IPS-NIHi7 (cell line): Measurements from ENCODE around the gene ZNF385A.

Source experiments
- DNase-seq: peaks from one replicate; pipeline ENCODE4 v3.0.0; 2012; ENCODE audit warnings: mixed read lengths; ENCODE audit errors: extremely low spot score

The ZNF385A gene

DNA sequence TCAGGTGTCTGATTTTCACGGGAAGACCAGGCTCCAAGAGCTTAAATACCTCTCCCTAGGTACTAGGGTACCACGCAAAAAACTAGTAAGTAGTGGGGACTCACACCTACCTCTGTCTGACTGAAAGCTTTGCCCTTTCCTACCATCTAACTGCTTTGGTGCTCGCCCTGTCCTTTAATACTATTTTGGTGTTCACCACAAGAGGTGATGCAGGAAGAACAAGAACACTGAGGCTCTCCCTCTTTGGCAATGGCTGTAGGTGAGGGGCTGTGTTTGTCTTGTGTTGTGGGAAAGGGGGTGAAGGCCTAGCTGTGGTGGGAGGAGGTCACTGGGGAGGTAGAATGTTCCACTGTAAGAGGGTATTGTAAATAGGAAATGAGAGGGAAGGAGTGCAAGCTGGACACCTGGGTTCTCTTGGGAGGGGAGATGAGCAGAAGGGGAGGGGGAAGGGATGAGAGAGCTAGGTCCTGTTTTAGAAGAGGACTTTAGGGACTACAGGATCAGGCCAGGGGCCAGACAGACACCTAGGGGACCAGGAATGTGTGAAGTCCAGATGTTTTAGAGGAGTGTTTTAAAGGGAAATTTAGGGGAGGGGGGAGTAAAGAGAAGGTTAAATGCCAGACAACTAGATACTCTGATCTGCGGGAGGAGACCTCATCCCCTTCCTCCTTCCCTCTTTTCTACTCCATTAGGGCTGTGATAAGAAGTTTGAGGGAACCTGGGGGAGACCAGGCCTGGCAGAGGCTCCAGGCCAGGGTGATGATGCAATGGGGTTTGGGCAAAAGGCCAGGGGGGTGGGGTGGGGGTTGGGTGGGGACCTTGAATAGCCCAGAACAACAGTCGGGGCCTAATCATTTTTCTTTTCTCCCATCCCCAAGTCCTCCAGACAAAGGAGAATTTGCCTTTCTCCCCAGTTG is 32.4 kb upstream of the ZNF385A start:
- DNase-seq = no peak

DNA sequence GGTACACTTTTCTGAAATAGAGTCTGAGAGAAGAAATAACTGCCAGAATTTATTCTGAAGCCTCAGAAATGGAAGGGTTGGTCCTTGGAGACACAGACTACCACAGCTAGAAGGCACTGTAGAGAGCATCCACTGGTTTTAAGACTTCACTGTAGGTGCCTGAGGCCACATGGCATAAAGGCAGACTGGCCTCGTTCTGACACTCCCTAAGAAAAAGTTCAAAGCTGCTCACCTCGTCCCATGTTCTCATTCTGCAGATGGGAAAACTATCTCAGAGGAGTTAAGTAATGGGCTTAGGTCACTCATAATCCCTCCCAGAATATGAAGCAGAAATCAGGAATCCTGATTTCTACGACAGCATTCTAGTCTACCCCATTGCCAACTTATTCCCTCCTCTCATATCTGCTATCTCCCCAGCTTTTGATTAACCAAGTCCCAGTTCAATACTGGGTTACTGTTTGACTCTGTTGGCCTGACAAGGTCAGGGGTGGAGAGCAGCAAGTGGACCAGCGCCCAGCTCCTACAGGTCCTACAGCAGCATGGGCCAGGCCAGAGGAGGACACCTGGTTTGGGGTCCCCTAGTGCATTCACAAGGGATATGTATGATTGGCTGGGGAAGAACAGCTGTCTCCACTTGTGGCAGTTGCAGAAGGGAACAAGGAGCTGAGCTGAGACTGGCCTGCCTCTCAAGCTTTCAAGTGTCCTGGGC is 30.8 kb upstream of the ZNF385A start:
- DNase-seq = no peak

GRCh38 chr12:54413284-54414190 is 29.0 kb upstream of the ZNF385A start:
- no peak for DNase-seq

- no peak for DNase-seq
These were observed 28.3 kb upstream of the ZNF385A start for GRCh38 chr12:54412786-54413185.

DNA sequence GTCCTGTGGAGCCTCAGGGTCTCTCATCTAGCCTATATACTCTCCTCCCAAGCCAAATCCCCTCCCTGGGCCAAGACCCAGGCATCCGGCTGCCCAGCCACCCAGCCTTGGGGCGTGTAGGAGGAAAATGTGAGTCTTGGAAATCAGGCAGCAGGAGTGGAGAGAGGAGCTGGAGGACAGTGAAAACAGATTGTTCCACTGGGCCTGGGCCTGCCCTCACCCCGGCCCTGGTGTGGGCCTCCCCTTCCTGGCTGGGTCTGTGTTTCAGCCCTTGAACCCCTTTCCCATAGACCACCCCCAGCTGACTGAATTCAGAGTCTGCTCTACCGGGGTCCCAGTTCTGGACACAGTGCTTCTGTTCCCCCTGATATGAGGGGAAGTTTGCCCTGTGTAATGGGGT is 27.8 kb upstream of the ZNF385A start:
- no peak for DNase-seq

GRCh38 chr12:54411391-54412241 is 27.1 kb upstream of the ZNF385A start:
- DNase-seq = peak; percentile 72

DNA sequence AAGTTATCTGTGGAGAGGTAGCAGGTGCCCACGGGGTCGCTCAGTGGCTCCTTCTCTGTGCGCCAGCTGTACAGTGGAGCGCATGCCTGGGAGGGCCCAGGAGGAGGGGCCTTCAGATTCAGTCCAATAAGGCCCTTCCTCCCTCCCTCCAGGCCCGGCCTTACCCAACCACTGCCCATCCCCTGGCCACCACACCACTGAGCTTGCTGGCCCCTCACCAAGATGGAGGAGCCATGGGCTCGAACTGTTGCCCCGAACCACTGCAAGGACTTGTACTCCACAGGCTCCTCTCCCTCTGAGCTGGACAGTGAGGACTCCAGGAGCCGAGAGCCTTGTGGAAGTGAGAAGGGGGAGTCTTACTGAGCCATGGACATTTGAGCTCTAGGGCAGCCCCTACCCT is 24.7 kb upstream of the ZNF385A start:
- no peak for DNase-seq

DNA sequence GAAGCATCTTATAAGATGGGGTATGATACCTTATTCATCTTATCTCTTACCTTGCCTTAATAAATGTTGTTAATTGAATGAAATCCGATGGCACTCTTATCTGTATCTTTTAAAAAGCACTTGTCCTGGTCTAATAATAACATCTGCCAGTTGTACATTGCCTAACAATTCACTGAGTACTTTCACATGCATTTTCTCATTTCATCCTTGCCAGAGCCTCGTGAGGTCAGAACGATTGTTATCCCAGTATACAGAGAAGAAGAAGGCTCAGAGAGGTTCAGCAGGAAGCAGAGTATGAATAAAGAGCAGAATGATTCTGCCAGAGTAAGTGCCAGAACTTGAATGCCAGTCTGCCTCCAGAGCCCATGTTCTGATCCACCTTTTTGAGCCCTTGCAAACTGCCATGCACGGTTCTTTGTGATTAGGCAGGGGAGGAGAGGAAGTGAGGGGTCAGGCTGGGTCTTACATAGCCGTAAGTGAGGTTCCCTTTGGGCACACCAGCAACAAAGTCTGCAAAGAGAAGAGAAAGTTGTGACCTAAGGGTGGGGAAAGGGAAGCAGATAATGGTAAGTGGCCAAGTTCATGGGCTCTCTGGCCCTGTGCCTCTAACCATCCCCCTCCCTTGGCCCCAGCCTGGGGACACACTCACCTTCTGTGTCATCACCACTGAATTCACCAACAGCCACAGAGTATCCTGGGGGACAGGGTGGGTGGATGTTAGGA is 22.8 kb upstream of the ZNF385A start:
- DNase-seq = no peak

DNA sequence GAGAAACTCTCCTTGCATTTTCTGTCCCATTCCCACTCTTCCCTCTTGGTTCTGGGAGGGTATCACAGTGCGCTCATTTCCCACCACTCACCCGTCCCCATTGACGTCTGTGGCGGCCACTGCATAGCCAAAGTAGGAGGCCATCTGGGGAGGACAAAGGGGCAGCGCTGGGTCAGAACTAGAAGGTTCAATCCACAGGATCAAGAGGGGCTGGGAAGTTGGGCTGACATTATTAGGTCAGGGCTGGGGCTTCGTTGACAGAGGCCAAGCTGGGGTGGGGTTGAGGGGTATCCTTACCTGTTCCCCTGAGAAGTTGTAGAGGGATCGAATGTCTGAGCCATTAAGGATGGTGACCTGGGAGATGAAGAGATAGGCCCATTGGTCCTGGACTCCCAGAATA is 21.0 kb upstream of the ZNF385A start:
- no peak for DNase-seq

GRCh38 chr12:54405106-54405505 is 20.6 kb upstream of the ZNF385A start:
- DNase-seq = no peak

DNA sequence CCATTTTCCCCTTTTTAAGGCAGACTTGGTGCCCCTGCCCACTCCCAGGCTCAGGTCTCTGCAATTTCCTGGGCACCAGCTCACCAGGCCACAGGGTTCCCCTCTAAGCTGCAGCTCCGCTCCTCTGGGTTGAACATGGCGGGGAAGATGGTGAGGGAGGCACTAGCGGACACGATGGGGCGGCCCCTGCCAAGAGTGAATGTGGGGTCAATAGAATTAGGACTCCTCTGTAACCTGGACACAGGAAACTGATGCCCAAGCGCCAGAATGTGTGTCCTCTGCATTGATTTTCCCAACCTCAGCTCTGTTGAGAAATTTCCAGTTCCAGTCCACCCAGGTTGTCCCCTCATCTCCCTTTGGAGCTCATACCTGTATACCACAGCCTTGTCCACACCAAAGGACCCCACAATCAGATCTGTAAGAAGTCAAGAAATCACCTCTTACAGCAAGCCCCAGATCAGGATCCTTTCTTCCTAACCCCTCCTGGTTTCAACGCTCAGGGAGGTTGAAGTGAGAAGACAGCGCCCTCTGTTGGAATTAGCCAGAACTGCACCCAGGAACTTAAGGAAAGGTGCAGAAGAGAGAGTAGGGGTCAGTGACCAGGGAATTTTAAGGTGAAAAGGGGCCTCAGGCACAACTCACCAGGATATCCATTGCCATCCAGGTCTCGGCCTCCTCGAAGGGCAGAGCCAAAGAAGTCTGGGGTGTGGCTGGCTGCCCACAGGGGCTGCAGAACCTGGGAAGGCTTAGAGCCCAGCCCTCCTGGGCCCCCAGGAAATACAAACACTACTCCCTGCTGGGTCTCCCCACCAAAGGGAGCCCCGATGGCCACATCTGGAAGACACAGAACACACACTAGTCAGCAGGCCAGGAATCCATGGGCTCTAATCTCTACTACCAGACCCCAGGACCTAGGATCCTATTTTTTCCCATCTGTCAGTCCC is 19.8 kb upstream of the ZNF385A start:
- peak; percentile 81 for DNase-seq

GRCh38 chr12:54401119-54401518 is 16.6 kb upstream of the ZNF385A start:
- DNase-seq = no peak

DNA sequence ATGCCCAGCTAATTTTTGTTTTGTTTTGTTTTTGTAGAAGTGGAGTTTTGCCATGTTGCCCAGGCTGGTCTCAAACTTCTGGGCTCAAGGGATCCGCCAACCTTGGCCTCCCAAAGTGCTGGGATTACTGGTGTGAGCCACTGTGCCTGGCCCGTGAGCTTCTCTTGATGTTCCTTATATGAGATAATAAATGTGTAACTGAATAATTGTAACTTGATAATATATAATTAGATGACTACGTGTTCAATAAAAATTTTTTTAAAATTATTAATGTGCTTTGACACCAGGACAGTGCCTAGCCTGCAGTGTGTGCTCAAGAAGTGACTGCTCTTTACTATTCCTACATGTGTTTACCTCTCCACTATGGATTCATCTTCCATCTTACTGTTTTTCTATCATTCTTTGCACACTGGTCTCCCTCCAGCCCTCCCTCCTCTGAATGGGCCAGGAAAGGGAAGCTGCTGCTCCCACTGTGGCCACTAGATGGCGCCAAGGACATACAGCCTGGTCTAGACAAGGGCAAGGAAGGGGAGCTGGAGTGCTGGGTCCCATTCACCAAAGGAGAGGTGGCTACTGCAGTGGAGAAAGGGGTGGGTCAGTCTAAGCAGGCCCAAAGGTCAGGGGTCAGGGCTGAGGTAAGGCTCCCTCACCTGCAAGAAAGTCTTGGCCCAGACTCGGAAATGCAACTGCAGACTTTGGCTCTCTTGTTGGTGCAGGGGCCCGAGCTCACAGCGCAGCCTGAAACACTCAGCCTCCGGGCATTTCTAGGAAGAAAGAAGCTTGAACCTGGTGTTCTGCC is 14.7 kb upstream of the ZNF385A start:
- peak; percentile 92 for DNase-seq

- DNase-seq = no peak
These were observed 13.7 kb upstream of the ZNF385A start for GRCh38 chr12:54398218-54398617.

DNA sequence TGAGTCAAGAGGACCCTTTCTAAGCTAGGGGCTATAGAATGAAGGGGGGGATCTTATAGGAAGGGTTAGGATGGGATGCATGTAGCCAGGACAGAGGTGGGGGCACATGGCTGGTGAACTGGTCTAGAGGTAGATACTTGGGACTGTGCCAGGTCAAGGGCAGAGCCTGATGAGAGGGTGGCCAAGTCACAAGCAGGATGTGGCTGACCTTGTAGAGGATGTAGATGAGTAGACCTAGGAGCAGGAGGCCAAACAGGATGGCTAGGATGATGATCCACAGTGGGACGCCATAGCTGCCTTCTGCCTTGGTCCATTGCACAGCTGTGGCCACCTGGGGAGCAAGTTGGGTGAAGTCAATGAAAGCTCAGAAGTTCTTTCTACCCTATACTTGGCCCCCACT is 12.6 kb upstream of the ZNF385A start:
- DNase-seq = no peak

DNA sequence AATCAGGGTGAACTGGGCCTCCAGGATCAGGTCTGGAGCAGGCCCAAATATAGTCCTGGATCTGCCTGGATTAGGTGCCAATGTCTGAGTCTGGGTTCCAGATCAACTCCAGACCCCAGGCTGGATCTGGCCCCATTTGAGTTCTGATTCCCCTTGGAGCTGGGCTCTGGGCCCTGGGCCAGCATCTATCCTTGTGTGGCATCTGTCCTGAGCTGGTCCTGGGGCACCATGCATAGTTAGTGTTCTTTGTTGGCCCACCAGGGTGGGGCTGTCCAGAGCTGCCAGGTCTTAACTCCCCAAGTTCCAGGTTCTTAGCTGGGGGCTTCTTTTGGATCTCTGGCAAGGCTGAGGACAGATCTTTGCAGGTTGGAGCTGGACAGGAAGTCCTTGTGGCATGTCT is 11.0 kb upstream of the ZNF385A start:
- no peak for DNase-seq

DNA sequence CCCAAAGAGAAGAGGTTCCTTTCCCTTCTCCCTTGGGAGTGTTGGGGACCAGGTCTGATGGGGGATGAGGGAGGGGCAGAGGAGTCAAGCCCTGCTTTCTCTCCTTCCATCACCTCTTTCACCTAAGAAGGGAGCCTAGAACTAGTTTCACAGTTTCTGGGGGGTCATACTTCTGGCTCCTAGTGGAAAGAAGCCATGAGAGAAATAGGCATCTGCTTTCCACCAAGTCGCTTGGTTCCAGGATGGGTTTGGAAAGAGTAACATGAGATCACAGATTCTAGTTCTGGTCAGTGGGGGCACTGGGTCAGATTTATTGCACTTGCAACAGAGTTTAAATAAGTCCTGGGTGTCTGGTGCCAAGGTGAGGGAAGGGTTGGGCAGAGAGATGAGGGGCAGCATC is 10.5 kb upstream of the ZNF385A start:
- no peak for DNase-seq

GRCh38 chr12:54394281-54394719 is 9.8 kb upstream of the ZNF385A start:
- peak; percentile 58 for DNase-seq
